KG1 (cell line): ENCODE data around the gene FARP2.
"Not testable (repeated sequence)": the region's sequence is repeated elsewhere in the genome, so short reads cannot be mapped to it uniquely, and the experiment has no call there.

Experiments
- DNase-seq: peaks from one replicate; lab custom pipeline; 2025; lab: John Stamatoyannopoulos, UW

FARP2 gene, protein sequence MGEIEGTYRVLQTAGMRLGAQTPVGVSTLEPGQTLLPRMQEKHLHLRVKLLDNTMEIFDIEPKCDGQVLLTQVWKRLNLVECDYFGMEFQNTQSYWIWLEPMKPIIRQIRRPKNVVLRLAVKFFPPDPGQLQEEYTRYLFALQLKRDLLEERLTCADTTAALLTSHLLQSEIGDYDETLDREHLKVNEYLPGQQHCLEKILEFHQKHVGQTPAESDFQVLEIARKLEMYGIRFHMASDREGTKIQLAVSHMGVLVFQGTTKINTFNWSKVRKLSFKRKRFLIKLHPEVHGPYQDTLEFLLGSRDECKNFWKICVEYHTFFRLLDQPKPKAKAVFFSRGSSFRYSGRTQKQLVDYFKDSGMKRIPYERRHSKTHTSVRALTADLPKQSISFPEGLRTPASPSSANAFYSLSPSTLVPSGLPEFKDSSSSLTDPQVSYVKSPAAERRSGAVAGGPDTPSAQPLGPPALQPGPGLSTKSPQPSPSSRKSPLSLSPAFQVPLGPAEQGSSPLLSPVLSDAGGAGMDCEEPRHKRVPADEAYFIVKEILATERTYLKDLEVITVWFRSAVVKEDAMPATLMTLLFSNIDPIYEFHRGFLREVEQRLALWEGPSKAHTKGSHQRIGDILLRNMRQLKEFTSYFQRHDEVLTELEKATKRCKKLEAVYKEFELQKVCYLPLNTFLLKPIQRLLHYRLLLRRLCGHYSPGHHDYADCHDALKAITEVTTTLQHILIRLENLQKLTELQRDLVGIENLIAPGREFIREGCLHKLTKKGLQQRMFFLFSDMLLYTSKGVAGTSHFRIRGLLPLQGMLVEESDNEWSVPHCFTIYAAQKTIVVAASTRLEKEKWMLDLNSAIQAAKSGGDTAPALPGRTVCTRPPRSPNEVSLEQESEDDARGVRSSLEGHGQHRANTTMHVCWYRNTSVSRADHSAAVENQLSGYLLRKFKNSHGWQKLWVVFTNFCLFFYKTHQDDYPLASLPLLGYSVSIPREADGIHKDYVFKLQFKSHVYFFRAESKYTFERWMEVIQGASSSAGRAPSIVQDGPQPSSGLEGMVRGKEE

DNA sequence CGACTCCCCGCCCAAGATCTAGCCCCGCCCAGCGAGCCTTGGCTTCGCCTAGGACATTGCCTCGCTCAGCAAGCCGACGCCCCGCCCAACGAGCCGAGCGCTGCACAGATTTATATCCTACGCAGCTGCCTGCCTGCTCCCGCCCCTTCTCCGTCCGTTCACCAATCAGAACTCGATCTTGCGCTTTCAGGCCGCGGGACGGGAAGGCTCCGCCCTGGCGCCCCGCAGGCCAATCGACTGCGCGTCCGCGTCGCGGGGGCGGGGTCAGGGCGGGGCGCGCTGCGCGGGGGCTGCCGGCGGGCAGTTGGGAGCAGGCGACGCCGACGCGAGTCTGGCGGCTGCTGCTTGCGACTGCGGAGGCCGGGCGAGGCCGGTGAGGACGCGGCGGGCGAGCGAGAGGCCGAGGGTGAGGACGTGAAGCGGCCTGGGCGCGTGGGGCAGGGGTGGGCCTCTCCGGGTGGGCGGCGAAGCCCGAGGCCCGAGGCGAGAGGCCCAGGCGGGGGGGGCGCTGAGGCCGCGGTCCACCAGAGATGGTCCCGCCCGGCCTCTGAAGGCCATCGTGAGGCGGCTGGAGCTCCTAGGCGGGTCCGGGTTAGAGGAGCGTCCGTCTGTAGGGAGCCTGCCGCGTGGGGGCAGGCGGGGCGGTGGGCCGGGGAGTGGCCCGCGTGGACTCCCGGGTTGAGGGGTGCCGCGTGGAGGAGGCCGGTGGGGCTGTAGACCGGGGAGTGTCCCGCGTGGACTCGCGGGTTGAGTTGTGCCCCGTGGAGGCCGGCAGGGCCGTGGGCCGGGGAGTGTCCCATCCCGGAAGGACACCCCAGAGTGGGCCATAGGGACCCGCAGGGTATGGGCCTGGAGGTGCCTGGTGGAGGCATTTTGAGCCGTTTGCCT lies at the start of gene FARP2:
Gene FARP2 (plus strand): TSS at position 303 of the 888 bp plus-strand sequence. CDS start 16,823 bp downstream, outside the sequence.
- DNase-seq = peak; percentile 84

DNA sequence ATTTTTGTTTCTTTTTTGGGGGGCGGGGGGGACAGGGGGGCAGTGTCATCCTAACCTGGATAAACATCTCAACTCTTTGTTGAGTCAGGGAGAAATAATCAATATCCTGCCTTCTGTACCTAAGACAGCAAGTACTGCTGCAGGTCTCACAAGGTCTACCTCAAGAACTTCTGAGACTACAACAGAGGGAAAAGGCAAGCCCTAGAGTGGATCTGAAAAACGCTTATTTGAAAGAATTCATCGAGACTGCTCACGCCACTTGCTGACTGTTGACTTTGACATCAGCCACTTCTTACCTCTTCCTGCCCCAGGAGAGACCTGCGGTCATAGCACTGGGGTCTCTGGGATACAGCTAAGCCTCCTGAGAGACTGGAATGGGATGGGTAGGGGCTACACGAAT lies 49.0 kb upstream of the FARP2 start:
- DNase-seq = no peak

DNA sequence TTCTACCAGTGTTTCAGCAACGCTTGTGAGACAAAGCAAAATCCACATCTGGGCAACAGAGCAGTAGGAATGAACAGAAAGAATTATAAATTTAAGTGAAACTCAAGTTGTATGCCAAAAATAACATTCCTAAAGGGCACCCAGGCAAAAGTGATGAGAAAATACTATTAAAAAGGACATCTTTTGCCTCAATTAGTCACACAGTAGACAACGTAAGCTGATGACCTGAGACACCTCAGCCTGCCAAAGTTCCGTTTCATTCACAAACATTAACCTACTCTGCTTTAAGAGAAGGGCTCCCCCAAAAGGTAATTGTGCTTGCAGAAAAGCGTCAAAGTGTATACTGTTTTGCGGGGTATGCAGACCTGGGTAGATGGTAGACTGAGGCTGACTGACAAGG lies 47.8 kb upstream of the FARP2 start:
- no peak for DNase-seq

DNA sequence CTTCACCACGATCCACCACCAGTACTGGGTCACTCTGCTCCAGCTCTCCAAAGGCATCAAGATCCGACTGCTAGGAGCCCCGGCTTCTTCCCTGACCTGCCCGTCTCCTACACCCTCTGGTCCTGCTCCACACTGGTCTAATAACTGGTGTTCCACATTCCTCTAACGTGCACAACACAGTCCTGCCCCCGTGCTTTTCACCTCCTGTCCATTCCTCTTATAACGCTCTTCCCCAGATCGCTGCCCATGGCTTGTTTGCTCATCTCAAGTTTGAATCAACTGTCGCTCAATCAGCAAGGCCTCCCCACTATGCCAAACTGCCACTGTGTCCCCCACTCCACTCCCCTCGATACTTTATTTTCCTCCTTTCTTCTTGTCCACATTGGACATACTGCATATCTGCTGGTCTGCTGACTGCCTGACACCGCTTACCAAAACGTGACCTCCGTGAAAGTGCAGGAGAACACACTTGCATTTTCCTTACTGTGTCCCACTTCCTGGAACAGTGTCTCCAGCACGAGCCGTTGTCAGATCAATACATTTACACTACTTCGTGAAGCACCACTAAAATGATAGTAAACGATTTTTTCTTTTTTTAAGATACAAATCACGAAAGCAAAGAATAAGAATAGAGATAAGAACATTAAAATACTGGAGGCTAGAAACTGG lies 47.1 kb upstream of the FARP2 start:
- DNase-seq = no peak

DNA sequence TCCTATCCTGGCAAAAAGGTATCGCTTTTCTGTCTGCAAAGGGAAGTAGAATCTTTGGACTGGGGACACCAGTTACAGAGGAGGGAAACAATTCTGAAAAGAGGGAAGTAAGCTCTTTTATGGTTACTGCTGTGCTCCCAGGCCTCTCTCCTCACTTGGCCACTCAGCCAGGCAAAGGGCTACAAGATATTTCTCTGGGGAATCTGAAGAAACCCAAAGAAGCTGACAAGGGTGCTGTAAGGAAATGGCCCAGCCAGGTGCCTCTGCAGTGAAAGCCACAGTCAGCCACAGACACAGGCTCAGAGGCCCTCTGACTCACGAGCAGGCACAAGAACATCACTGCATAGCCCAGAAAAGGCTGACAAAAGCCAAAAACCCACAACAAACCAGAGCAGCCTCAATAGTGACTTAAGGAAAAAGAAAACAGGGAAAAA lies 46.4 kb upstream of the FARP2 start:
- no peak for DNase-seq

DNA sequence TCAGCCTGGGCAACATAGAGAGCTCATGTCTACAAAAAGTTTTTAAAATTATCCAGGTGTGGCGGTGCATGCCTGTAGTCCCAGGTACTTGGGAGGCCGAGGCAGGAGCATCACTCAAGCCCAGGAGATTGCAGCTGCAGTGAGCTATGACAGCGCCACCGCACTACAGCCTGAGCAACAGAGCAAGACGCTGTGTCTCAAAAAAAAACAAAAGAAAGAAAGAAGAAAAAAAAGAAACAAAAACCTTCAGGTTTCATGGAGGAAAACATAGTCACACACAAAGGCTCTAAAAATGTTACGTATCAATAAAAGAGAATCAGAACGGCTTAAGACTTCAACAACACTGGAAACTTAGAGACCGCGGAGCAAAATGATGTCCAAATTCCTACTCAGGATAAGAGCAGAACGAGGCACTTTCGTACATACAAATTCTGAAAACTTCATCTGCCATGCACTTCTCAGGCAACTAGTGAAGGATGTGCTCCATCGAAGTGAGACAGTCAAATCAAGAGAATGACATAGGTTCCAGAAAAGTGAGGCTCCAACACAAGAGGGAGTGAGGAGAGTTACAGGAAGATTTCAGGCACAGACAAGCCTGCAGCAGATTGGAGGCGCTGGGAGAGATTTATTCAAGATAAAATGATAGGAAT lies 45.0 kb upstream of the FARP2 start:
- no peak for DNase-seq

DNA sequence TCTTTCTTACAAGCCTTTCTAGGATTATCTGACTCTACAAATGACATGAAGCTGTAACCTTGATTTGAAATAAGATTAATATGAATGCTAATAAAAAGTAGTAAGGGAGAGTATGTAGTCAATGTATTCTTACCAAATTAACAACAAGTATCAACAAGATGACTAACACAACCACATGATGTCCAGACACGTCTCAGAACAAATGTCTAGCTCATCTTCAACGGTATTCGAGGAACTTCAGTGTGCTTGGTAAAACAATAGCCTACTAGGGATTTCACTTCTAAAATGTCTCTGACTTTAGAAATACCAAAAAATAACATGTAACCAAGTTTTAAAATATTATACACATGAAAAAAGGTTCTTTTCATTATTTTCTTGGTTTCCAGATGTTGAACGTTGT lies 44.0 kb upstream of the FARP2 start:
- no peak for DNase-seq

DNA sequence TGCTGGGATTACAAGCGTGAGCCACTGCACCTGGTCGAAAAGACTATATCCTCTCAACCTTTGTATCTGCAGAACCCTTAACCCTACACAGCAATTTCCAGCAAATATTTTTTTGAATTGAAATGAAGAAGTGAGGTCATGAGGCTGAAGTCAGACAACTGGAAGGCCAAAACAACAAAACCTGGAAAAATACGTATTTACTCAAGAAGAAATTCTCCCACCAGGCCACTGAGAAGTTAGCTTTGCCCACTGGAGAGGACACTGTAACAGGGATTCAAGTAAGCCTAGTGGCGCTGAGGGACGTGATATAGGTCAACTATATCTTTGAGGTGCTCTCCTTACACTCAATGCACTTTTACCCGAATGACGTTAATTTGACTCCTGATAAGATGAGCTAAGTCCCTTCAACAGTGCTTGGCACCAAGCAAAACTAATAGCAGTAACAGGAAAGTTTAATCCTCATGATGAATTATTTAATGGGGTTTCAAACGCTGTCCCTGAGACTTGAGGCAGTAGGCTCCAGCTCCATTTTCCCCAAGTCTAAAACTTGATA lies 42.5 kb upstream of the FARP2 start:
- DNase-seq = no peak

DNA sequence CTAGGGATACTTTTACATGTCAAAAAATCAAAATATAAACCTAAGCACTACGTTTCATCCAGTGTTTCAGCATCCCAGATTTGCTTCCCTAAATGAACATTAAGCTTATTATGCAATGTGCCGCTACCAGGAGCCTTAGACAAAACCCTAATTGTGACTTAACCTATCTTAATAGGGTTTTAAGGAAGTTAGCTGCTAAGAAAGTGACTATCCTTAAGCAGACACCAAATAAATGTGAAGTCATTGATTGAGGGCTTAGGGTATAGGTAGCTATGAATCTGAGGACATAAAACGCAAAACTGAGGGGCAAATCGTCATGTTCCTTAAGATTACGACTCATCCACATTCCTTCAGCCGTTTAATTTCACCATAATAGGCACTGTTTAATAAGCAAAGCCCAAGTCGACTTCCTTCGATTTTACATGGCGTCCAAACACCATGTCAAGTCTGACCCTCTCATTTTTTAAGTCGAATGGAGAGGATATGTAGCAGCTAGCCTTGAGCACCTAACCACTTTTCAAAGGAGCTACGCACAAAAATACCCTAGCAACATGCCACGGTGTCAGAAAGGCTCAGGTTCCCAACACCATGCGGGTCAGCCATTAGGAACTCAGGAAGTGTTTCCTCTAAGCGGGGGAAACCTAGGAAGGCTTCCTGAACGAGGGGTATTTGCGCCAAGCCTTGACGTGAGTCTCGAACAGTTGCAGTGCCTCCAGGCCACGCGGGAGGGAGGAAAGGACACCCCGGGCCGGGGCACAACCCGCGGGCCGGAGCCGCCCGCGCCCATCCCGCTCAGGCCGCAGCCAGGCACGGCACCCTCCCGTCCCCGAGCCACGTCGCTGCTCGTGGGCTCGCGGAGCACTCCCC lies 41.6 kb upstream of the FARP2 start:
- DNase-seq = no peak

DNA sequence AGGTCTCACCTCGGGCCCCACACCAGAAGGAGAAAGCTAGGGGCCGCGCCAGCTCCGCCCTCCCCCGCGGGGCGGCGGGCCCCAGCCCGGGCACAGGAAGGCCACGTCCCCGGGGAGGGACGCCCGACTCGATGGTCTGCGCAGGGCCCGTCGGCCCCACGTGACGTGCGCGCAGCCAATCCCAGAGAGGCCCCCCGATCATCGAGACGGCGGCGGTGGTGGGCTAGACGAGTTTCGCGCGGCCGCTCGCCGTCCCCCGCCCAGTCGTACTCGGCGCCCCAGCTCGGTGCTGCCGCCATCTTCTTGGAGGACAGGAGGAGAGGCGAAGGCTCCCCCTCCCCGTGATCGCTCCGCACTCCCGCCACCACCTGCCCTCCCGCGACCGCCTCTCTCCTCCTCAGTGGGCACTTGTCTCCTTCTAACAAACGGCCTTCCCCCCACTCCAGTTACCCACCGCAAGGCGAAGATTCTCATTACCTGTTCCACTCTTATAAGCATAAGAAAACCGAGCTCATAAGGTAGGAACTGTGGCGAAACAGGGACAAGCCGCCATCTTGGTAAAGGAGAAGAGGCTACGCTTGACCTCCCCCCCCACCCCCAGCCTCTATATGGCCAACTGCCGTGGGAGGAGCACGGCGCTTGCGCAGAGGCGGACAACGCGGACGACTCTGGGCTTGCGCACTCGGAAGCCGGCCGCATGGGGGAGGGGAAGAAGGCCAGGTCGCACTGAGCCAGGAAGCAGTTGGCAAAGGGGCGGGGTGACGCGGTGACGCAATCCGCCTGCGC lies 40.8 kb upstream of the FARP2 start, which contains the start of gene HDLBP:
Gene HDLBP (minus strand): TSS at position 580 of the 786 bp plus-strand sequence. CDS start 48,803 bp downstream, outside the sequence.
- peak; percentile 89 for DNase-seq

DNA sequence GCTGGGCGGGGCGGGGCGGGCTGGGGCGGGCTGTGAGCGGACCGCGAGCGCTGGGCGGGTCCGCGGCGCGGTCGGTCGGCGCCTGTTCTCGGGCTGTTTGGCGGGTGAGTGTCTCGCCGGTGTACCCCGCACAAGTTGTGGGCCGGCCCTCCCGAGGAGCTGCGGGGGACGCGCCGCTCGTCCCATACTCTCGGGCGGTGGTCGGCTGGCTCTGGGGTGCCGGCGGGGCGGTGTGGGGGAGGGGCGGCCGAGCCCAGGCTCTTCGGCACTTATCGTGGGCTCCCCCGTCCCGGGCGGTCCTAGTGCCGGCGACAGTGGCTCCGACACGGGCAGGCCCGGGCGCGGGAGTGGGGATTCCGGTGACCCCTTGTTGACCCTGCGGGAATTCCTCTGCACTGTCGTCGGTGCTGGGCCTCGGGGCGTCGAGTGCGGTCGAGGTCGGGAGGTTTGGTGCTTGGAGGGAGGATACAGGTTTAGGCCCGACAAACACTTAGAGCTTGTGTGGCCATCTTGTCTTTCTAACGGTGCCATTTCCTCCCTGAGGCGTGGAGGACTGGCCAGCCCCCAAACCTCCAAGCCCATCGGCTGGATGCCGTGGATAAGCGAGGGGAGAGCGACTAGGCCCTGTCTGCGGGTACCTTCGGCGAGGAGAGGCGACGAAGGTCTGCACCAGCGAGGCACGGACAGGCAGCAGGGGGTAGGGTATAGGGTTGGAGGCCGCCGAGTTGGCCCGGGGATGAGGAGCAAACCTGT lies 40.0 kb upstream of the FARP2 start, which contains the start of gene SEPTIN2:
Gene SEPTIN2 (plus strand): TSS at position 47 of the 753 bp plus-strand sequence. CDS start 8,308 bp downstream, outside the sequence.
- DNase-seq = no peak

DNA sequence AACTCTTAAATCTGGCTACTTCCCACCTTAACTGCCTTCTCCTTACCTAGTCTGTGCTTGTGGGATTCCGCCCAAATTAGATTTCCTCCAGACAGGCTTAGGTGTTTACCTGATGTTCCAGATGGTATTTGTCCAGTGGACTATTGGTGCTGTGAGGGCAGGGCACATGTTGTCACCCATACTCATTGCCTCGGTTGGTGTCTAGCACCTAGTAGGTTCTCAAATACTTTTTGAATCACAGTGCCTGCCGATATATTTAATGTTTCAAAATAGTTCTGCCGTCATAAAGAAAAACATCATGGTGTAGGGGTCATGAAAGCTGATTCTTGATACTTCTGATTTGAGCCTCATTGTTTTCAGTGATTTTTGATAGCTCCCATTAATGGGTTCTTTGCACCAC lies 39.3 kb upstream of the FARP2 start:
- DNase-seq = no peak

DNA sequence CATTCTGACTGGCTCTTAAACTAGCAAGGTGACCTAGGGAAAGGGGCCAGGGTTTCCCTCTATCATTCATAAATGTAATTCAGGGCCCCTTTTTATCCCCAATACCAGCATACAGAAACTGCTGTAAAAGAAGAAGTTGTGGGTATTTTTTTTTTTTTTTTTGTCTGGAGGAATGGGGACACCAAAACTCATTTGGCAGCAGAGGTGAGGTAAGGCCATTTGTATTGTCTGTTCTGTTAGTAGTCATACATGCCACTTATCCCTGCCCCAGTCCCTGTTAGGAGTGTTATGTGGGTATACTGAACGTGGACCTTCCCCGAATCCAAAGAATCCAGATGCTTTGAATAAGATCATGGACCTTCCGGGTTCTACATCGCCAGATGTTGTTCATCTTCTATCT lies 38.7 kb upstream of the FARP2 start:
- no peak for DNase-seq

DNA sequence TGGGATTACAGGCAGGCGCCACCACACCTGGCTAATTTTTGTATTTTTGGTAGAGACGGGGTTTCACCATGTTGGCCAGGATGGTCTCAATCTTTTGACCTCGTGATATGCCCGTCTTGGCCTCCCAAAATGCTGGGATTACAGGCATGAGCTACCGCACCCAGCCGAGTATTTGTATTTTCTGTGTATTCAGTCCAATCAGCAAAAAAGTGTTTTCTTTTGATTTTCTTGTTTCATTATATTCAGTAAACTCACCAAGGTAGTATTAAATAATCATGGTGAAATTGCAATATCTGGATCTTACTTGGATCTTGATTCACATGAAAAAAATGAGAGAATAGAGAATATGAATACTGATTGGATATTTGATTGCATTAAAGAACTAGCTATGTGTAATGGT lies 37.3 kb upstream of the FARP2 start:
- not testable (repeated sequence) for DNase-seq

DNA sequence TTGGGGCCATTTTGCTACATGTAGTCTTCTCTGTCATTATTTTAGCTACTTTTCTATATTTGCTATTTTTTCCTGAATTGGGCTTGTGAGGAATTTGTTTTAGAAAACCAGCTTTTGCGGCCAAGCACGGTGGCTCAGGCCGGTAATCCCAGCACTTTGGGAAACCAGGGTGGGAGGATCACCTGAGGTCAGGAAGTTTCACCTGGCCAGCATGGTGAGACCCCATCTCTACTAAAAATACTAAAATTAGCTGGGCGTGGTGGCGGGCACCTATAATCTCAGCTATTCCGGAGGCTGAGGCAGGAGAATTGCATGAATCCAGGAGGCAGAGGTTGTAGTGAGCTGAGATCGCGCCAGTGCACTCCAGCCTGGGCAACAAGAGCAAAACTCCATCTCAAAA lies 35.7 kb upstream of the FARP2 start:
- no peak for DNase-seq

DNA sequence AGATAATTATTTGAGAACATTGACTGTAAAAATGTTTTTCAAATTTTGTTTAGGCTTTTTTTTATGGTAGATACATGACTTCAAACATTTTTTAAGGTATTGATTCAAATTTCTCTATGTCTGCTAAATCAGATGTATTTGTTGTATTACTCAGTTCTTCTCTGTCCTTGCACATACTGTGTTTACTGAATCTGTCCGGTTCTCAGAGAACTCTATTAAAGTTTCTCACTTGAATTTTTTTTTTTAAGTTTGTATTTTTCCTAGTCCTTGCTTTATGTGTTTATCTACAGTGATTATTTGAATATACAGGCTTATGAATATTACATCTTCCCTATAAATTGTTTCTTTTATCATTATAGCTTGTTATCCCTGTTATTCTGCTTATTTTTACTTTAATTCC lies 35.1 kb upstream of the FARP2 start:
- no peak for DNase-seq

DNA sequence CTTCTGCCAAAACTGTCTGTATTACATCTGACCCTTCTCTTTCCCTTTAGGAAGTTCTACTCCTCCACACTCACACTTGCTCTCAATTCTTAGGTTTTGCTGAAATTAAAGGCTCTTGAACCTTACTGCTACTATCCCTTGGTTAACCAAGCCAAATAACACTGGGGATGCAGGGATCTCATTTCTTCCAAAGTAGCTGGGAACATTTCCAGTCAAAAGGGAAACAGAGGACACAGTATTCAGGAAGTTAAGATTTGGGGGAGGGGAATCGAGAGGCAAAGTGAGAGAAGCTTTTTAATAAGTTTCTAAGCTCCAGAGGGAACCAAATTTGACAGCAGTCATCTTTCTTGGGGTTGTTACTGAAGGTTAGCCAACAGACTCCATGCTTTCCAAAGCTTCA lies 34.2 kb upstream of the FARP2 start:
- no peak for DNase-seq
